NCI-H226 (cell line): ENCODE results near the gene CDCA7.
"Not testable (repeated sequence)": the region's sequence is repeated elsewhere in the genome, so short reads cannot be mapped to it uniquely, and the experiment has no call there.

Experiments
- DNase-seq: peaks from one replicate; pipeline ENCODE4 v3.0.0-alpha.2; 2015

CDCA7 gene

DNA sequence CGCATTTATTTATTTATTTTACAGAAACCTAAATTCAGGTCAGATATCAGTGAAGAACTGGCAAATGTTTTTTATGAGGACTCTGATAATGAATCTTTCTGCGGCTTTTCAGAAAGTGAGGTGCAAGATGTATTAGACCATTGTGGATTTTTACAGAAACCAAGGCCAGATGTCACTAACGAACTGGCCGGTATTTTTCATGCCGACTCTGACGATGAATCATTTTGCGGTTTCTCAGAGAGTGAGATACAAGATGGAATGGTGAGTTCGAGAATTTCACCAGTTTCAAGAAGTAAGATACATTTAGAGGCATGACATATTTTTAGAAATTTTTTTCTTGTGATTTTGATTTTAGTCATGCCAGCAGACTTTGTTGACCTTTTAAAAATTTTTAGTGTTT lies 4.6 kb downstream of the CDCA7 start:
- no peak for DNase-seq

DNA sequence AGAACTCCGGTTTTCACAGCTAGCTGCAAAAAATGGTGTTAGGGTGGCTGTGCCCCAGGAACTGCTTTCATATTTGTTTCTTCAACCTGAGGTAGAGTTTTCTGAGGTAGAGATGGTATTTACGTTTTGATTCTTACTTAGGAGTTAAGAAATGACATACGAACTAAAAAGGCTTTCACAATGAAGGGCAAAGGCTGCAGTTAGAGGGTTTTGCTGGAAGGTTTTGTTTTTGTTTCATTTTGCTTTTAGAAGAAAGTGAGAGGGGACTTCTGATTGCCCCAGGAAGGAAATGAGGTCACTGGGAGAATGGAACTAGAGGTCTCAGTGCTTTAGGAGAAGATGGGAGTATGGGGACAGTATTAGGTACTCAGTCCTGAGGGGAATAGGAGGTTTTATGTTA lies 15.5 kb downstream of the CDCA7 start:
- no peak for DNase-seq

DNA sequence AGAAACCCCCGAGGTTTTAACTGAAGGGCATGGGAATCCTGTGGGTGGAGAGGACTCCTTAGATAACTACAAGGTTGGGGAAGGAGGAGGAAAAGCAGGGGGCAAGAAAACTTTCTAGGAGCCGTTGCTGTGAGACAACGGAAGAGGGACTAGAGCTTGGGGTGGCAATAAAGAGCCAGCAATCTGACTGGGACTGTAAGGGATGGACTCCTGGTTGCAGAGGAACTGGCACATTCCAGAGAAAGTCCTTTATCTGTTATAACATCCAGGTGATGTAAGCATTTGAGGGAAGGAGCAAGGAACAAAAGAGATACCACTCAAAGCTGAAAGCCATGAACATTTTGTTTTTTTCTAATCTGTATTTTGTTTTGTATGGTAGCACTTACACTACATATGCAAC lies 16.4 kb downstream of the CDCA7 start:
- no peak for DNase-seq

DNA sequence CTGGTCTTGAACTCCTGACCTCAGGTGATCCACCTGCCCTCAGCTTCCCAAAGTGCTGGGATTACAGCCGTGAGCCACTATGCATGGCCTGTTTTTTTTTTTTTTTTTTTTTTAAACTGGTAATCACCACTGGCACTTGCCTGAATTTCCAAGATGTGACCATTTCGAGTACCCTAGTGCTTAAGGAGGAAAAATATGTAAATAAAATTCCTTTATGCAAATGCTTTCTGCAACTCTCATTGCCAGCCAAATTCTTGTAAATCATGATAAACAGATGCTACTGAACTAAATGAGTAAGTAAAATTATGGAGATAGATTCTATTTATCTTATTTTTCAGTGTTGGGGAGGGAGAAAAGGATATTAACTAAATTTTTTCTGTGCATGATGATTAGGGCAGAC lies 18.6 kb downstream of the CDCA7 start:
- no peak for DNase-seq

DNA sequence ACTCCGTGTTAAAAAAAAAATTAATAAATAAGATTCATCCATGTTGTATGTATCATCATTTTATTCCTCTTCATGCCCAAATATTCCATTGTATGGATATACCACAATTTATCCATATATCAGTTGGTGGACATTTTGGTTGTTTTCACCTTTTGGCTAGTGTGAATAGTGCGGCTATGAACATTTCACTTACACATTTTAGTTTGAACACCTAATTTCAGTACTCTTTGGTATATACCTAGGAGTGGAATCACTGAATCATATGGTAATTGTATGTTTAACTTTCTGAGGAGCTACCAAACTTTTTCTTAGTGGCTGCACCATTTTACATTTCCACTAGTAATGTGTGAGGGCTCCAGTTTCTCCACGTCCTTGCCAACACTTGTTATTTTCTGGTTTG lies 20.0 kb downstream of the CDCA7 start:
- no peak for DNase-seq

DNA sequence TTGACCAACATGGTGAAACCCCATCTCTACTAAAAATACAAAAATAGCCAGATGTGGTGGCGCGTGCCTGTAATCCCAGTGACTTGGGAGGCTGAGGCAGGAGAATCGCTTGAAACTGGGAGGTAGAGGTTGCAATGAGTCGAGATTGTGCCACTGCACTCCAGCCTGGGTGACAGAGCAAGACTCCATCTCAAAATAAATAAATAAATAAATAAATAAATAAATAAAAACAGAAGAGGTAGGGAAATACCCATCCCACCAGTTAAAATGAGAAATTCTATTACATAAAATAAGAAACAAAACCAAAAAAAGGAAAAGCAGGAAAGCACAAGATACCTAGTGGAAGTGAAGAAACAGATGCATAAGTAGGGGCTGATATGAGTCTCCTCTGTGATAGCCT lies 30.9 kb downstream of the CDCA7 start:
- not testable (repeated sequence) for DNase-seq

DNA sequence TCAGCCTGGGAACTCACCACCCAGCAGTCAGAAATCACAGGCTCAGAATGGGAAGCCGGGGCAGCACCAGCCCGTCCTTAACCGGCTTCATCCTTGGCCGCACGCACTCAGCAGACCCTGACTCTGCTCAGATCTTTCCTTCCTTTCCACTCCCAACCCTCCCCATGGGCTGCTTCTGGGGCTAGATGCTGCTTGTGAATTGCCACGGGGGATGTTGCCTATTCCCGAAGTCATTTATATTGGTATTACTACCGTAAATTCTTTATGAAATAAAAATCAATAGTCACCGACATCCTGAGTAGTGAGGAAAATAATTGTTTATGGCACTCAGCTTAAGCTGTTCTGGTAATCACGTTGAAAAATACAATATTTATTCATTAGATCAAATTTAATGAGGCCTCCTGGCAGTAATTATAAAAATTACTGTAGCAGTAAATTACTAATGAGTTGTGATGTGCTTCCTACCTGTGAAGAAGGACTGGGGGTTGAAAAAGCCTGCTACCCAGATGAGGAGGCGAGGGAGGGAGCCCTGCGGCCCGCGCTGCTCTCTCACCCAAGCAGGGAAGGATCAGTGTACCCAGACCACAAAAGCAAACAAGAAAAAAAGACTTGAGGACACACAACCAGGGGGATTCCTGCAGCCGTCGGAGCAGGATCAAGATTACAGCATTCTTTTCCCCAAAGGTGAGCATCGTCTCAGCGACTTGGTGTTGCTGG lies 31.5 kb downstream of the CDCA7 start:
- no peak for DNase-seq

DNA sequence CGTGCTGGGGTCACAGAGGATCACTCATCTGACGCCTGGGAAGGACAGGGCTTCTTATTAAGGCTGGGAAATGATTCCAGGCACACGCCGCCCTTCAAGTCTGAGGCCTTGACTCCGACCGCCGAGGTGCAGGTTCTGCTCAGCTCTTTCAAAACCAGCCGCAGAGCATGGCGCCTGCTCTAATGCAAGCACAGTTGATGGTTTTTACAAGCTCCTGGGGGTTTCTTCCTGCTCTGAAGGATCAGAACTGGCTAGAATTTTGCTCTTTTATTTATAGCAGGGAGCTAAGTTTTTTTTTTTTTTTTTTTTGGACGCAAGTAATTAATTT lies 32.0 kb downstream of the CDCA7 start:
- no peak for DNase-seq

DNA sequence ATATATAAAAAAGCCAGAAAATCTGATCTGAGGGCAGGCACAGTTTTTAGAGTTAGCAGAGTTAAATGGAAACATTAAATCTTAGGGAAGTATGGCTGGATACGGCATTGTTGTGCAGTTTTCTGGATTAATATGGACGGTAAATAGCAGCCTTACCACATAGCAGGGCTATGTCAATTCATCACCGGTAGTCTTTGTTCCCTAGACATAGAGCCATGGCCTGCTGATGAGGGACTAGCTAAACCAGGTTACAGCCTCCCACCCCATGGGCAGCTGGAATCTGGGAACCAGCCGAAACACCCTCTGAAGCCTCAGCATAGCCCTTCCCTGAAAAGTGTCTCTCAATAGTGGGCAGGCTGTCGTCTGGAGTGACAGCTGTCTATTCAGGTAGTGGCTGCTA lies 32.4 kb downstream of the CDCA7 start:
- DNase-seq, result no peak

DNA sequence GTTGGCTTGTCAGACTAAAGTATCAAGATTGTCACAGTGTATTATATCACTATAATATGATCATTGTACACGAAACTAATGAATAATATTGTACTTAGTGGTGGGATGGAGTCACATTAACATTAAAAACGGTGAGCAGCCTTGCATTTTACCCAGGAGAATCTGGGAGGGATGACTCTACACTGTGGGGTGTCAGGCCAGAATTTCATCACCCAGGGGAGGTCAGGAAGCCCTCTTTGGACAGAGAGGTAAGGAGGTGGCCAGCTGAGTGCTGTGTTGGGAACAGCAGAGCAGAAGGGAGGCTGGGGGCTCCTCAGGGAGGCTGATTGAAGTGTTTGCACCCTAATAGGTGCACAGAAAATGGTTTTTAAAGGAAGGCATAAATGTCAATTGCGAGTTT lies 33.0 kb downstream of the CDCA7 start:
- DNase-seq, result no peak

DNA sequence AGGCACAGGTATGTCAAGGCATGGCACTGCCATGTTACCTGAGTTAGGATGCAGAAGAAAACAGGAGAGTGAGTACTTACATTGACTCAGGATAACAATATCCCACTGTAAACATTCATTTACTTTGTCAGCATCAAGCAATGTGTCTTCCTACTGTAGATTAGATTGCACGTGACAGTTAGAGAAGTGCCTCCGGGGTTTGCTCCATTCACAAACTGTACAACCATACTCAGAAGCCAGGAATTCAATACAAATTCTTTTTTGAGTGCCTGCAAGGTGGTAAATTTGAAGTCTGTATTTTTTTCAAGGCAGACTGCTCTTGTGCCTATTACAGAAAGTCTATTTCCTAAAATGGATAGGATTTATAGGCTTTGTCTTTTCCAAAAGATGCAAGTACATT lies 34.1 kb downstream of the CDCA7 start:
- DNase-seq, result no peak

DNA sequence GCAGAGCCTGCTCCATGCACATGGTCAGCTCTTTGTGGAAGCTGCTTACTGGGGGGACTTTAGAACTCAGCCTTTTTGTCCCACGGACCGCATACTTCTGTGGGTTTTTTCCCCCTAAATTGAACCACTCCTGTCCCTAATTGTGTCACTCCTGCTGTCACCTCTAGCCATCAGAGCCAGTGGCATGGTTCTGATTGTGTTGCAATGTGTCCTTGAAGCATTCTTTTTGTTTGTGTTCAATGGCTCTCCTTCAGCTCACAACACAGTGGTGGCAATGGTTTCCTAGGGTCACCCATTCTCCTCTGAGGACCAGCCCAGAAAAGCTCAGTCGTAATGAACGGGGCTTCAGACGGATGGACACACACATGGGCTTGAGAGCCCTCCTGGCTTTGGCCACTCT lies 35.4 kb downstream of the CDCA7 start:
- no peak for DNase-seq

DNA sequence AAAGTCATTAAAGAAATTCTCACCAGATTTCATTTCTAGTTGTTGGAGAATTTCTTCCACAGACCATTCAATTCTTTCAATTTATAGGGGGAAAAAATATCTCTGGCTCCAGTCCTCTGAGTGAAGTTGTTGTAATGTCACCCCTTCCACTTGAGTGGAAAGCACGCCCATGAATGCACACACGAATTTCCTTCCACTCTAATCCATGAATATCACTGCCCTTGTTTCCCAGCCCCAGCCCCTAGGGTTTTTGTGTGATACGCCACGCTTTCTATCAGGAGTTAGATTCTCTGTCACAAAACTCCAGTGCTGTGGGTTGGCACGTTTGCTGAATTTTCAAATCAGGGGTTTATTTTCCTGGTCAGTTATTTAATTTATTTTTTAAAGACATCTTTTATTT lies 38.1 kb downstream of the CDCA7 start:
- DNase-seq, result no peak

DNA sequence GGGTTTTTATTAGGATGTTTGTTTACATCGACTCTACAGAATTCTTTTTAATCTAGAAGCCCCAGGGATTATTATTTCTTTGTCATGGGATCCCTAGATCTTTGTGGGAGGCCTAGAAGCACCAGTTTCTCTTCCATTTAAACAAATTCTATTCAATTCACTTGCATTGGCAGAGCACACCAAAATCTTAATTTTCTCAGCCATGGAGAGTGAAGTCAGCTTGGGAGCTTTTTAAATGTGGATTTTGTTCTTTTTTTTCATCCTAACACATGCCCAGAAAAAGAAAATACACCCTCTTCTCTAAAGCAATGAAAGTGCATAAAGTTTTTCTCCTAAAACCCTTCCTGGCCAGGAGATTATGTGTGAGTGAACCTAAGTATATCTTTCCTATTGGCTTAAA lies 38.5 kb downstream of the CDCA7 start:
- no peak for DNase-seq

DNA sequence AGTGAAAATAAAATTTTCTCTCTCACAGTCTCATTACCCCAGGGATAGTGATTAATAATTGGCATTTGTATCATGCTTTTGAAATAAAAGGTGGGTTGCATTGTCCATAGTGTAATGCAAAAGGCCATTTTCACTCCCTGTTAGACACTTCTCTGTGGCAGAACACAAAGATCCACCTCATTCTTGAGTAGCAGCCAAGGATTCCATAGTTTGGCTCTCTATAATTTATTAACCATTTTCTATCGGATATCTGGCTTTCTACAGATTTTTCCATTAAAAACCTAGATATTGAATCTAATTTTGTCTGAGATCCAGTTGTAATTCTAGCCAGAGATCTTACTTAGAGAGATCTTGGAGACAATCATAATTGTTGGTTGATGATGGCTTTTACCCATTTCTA lies 39.0 kb downstream of the CDCA7 start:
- no peak for DNase-seq

DNA sequence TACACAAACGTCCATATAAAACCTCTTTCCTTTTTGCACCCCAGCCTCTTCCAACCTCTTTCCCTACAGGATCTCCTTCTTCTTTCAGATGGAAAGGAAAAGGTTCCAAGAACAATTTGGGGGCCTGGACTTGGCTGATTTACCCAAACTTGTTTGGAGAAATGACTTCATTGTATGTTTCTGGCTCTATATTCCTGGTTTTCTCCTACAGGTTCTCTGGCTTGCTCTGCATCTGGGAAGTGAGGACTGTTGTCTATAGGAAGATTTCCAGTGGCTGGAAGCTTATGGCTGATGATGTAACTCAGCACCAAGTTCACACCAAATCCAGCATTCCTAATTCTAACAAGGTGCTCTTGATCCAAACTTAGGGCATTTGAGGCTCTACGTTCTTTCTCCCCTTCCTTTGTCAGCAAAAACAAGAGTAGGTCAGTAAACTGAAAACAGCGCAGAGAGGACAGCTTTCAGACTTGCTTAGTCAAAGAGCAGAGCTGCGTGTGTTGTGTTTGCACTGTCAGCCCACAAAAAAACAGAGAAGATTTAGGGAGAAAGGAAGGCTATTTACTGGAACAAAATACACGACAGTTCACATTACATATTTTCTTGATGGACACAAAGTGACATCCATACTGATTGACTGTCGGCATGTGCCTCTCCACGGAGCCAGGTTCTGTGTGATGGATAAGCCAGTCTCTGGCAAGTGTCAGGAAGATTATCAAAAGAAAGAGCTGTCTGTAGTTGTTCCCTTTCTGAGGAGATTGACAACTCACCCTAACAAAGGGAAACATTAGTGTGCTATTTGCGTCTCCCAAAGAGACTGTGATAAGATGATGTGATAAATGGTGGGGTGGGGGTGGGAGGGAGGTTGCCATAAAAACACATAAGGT lies 39.7 kb downstream of the CDCA7 start:
- no peak for DNase-seq

DNA sequence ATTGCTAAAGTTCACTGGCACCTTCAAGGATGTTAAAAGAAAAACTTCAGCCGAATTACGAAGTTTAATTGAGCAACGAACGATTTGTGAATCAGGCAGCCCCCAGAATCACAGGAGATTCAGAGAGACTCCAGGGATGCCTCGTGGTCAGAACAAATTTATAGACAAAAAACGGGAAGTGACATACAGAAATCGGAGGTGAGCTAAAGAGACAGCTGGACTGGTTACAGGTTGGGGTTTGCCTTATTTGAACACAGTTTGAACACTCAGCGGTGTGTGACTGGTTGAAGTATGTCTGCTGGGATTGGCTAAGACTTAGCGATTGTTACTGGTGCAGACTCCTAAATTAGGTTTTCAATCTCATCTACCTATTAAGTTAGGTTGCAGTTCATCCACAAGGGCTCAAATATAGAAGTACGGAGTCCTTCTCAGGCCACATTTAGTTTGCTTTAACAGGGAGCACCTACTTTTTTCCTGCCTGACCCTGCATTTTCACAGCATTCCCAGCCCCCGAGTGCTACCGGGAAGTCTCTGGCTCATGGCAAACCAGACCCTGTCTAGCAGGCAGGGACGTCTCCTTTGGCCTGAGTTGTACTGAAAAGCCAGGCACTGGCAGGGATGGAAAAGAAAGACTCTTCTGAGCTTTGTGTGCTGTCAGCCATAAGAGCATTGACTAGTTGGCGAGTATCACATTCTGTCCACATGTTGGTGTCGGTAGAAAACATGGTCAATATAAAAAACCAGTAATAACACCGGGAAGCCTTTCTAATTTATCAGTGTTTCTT lies 41.1 kb downstream of the CDCA7 start:
- DNase-seq, result no peak

DNA sequence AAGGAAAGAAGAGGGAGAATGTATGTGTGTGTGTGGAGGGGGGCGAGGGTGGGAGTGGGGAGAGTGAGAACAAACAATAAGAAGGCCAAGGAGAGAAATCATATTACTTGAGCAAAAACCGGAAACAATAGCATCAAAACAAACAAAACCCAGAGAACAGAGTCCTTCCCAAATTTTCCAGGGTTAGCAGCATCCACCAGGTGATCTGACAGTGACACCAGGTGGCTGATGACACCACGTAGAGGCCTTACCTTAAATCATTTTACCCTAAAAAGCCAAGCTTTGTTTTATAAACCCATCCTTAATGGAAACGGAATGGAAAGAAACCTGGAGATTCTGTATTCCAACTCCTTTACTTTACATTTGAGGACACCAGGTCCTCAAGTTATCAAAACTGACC lies 42.9 kb downstream of the CDCA7 start:
- DNase-seq, result no peak

DNA sequence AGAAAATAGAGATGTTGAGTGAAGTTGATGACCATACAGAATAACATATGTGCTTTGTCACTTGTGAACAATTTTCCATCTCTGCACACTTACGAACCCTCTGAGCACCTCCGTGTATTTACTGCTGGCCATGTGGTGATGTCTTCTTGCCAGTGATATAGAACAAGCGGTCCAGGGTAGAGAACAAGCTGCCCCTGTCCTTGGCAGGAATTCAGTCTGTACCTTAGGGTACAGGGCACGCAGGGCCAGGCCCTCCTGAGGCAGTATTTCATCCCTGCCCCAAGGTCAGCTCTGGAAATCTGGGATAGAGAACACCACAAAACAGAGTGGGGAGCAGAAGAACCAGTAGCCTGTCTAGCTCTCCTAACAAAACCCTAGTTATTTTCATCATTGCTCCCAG lies 44.6 kb downstream of the CDCA7 start:
- no peak for DNase-seq

DNA sequence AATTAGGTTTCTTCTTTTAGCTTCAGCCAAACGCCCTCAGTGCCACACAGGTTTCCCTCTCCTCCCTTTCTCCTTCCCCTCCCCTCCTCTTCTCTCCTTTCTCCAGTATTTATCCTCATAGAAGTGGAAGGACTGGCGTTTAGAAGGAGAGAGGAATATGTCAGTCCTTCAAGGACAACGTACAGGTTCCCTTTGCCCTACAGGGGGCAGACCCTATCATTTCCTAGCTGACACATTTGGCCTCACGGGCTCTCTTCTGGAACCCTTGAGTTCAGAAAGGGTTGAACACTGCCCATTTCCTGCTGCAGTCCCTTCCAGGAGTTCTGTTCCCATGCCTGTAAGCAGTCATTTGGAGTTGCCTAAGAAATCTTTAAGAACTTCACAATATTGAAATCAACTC lies 46.1 kb downstream of the CDCA7 start:
- no peak for DNase-seq

DNA sequence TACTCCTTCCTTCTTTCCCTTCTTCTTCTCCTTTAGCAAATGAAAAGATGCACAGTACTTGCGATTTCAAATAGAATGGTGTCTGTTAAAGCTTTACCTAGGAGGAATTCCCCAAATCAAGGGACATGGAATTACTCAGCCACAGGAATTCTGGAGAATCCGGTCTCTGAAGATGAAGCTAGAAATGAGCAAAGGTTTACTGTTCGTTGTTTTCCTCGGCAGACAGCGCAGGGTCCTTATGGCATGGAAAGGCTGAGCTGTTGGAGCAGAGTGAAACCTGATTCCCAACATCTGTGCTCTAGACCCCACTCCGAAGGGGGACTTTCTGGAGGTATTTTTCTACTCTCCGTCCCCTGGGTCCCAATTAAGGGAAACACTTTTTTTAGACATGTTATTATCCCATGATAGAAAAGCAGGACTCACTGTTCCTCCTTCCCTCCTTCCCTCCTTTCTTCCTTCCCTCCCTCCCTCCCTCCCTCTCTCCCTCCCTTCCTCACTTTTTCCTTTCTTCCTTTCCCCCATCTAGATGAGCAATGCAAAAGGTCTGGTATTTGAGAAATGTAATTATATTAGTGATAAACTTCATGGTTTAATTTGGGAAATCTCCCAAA lies 47.1 kb downstream of the CDCA7 start:
- DNase-seq, result no peak

DNA sequence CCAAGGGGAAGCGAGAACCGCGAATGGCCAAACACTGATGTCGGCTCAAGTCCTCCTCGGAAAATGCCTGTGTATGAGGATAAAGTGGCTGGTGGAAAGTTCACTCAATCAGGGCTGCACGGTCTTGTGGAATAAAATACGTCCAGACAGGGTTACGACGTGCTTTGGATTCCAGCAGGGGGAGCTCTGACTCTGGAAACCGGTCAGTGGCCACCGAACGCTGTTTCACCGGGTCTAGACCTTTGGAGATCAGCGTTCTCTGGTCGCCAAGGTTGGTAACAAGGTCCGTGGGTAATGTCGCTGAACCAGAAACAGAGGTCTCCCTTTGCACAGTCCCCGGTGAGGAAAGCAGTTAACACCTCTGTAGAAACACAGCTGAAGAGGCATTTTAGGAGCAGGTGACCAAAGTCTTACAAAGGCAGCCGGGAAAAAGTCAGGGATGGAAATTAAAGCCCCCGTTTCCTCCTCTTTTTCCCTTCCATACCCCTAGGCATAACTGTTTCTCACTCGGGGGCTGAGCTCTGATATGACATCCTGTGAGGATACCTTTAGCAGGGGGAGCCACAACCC lies 47.8 kb downstream of the CDCA7 start:
- DNase-seq, result peak; percentile 53
